Vagina (tissue), 2 donors: ENCODE results near the gene ERAS.
"Not testable (repeated sequence)": the region's sequence is repeated elsewhere in the genome, so short reads cannot be mapped to it uniquely, and the experiment has no call there.

ENCODE experiments used
- CTCF ChIP-seq, 3 experiments: fragments of 450-650 bp in 2 of 3; fragments of 200-600 bp in 1 of 3; sonication (generic) in 1 of 3; IDR thresholded peaks; one replicate each; pipeline ENCODE4 v1.5.1; 2017 to 2019; ENCODE audit warnings: antibody characterized with exemption in 3 of 3, mild to moderate bottlenecking in 2 of 3, moderate library complexity in 2 of 3
- POLR2A ChIP-seq, 2 donors: fragments of 450-650 bp; IDR thresholded peaks; one replicate each; pipeline ENCODE4 v1.6.1; 2017; ENCODE audit warnings: antibody characterized with exemption in 2 of 2, mild to moderate bottlenecking in 2 of 2, moderate library complexity in 2 of 2

DNA sequence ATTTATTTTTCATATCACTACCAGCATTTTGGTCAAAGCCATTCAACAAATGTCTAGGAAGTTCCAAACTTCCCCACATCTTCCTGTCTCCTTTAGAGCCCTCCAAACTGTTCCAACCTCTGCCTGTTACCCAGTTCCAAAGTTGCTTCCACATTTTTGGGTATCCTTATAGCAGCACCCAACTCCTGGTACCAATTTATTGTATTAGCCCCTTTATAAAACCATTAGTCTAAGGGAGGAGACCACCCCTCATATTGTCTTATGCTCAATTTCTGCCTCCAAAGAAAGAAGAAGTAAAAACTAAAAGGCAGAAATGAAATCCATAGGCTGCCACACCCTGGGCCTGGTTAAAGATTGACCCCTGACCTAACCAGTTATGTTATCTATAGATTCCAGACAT lies 27.2 kb downstream of the ERAS start:
- not testable (repeated sequence) for TF ChIP-seq CTCF, POLR2A (IDR thresholded peaks at IDR 0.05)
